ENCODE results near the gene AFAP1L2.

GRCh38 chr10:114334301-114334700 is 70.0 kb downstream of the AFAP1L2 start:
- TF ChIP-seq CTCF (IDR thresholded peaks at IDR 0.05), result no peak
- no peak for TF ChIP-seq POLR2AphosphoS5 (IDR thresholded peaks at IDR 0.05; ENCODE audit: insufficient read depth in 1 of 2, low read depth in 1 of 2)

All from vagina (tissue), 2 donors.